ENCODE data around the gene ADAMTSL4.

DNA sequence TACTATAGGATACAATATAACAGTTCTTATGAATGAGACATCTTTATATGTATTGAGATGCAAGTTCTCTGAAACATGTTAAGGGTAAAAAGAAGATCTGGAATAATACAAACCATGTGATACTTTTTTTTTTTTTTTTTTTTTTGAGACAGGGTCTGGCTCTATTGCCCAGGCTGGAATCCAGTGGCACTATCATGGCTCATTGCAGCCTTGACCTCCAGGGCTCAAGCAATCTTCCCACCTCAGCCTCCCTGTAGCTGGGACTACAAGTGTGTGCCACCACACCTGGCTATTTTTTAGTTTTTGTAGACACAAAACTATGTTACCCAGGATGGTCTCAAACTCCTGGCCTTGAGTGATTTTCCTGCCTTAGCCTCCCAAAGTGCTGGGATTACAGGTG lies 52.3 kb downstream of the ADAMTSL4 start:
- TF ChIP-seq, protein P1, sequence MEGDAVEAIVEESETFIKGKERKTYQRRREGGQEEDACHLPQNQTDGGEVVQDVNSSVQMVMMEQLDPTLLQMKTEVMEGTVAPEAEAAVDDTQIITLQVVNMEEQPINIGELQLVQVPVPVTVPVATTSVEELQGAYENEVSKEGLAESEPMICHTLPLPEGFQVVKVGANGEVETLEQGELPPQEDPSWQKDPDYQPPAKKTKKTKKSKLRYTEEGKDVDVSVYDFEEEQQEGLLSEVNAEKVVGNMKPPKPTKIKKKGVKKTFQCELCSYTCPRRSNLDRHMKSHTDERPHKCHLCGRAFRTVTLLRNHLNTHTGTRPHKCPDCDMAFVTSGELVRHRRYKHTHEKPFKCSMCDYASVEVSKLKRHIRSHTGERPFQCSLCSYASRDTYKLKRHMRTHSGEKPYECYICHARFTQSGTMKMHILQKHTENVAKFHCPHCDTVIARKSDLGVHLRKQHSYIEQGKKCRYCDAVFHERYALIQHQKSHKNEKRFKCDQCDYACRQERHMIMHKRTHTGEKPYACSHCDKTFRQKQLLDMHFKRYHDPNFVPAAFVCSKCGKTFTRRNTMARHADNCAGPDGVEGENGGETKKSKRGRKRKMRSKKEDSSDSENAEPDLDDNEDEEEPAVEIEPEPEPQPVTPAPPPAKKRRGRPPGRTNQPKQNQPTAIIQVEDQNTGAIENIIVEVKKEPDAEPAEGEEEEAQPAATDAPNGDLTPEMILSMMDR (IDR thresholded peaks at IDR 0.05): no peak
- no peak for TF ChIP-seq POLR2A (IDR thresholded peaks at IDR 0.05)

All from lower leg skin (tissue), 3 donors.